Breast epithelium (tissue), 4 donors: ENCODE results near the gene APELA. TPM values are rescaled to one million over a fixed set of nuclear protein-coding genes. Genes with fewer than 3 reads are reported as not detected.

Experiments
- DNase-seq, 2 donors: peaks; one replicate each; pipeline ENCODE4 v3.0.0-alpha.2; 2019; ENCODE audit warnings: low spot score in 2 of 2
- H3K27ac ChIP-seq, 2 donors: fragments of 200-600 bp; sonication (generic) in 1 of 2; one replicate each; pipeline ENCODE4 v1.5.1; 2016 to 2019; ENCODE audit warnings: mild to moderate bottlenecking in 1 of 2
- H3K27me3 ChIP-seq, 2 donors: fragments of 200-600 bp; sonication (generic) in 1 of 2; one replicate each; pipeline versions ENCODE4 v1.5.1 to v1.6.0; 2017 to 2019; ENCODE audit warnings: control low read depth in 1 of 2, mild to moderate bottlenecking in 1 of 2
- H3K36me3 ChIP-seq: fragments of 200-600 bp; one replicate; pipeline ENCODE4 v1.5.1; 2019
- H3K4me1 ChIP-seq, 2 donors: fragments of 200-600 bp; sonication (generic); one replicate each; pipeline ENCODE4 v1.5.1; 2016 to 2019; ENCODE audit warnings: control low read depth in 1 of 2
- H3K4me3 ChIP-seq, 3 donors: fragments of 200-600 bp; sonication (generic); 1 replicate in 2 of 3; 2 replicates in 1 of 3; pipeline ENCODE4 v1.5.1; 2016 to 2019; ENCODE audit warnings: mild to moderate bottlenecking in 3 of 3, moderate library complexity in 2 of 3
- H3K9me3 ChIP-seq, 2 donors: fragments of 200-600 bp; sonication (generic) in 1 of 2; one replicate each; pipeline ENCODE4 v1.5.1; 2016 to 2019; ENCODE audit warnings: control low read depth in 1 of 2
- POLR2A ChIP-seq: fragments of 450-650 bp; IDR thresholded peaks from one replicate; pipeline ENCODE4 v1.6.1; 2016; ENCODE audit warnings: antibody characterized with exemption, mild to moderate bottlenecking, moderate library complexity
- POLR2AphosphoS5 ChIP-seq, 3 donors: sonication (generic); formaldehyde crosslinking; IDR thresholded peaks; one replicate each; pipeline ENCODE4 v1.6.1; 2017; ENCODE audit warnings: antibody characterized with exemption in 3 of 3
- intact Hi-C: fragments of 100-400 bp; cut with DNase I; formaldehyde crosslinking; loops from one replicate; pipeline ENCODE4 v1.15.1; 2023; ENCODE audit warnings: low total_unique reads
- total RNA-seq, 3 donors: library from RNA; depleted of rRNA; stranded (reverse); fragments of >200 nt; gene quantifications; one replicate each; pipeline ENCODE4 v1.1.0, GENCODE V29; 2016
- TF ChIP-seq, protein P1 (sequence below), 3 donors: fragments of 450-650 bp; IDR thresholded peaks; one replicate each; pipeline ENCODE4 v1.5.1; 2016 to 2017; ENCODE audit warnings: antibody characterized with exemption in 3 of 3, mild to moderate bottlenecking in 3 of 3, moderate library complexity in 3 of 3

Gene APELA
- total RNA-seq, 3 donors from 2014 or later: 0.73 to 2.0 TPM; not detected in 1

DNA sequence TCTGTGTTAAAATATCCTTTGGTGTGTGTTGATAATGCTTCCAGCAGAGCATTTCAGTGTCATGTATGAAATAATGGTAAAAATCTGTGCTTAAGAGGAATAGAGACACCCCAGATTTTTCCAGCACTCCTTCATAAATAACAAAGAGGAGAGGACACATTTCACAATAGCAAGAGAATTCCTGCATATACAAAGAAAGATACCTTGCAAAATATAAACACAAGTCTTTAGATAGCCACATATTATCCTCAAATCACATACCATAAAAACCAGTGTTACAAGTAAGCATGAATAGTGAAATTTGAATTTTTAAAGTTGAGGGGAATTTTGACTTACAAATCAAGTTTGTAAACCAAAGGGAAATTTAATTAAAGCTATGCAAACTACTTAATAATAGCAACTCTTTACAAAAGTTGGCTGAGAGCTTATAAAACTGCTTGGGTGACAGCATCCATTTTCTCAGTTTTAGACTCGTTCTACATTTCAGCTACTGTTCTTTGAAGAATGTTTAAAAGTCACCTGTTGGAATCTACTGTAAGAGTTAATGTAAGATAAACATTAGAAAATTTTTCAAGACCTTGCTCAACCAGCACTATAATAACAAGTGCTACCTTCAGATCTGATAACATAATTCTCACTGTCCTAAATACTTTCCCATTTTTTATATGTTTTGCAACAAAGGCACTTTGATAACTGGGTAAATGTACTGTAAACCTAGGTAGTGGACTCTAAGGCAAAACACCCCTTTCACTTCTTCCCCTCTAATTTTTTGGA lies 3.7 kb downstream of the APELA start:
- Histone ChIP-seq H3K4me1 (no peaks in the 10 kb centered on the region), H3K36me3 (no peaks in the 10 kb centered on the region), H3K27me3 (no peaks in the 10 kb centered on the region), H3K9me3 (no peaks in the 10 kb centered on the region), H3K27ac (no peak overlapping the region), H3K4me3 (no peak overlapping the region)
- no peak for TF ChIP-seq POLR2A
- intact Hi-C loops: no loop called here
- DNase-seq: no peak

DNA sequence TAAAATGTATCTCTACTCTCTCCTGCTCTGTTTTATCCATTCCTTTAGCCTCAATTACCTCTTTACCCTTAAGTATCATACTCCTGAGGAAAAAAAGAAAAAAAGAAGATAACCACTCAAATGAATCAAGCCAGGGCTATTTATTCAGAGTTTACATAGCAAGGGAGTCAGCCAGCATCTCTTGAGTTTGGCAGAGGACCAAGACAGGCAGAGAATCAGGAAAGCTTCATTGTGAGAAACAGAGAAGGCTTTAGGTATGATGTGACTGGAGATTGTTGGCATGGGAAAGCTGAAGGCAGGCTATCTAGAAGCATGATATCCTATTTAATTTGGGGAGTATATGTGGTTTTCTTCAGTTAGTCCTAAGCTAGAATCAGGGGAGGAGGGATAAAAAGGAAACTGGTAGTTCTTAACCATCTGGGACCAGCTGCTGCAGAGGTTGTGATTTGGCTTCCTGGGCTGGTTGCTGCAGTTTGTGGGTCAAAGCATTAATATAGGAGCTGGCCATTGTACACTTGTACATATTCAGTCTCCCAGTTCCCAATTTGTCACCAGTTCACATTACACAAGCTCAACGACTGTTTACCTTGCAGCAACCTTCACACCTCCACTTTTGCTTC lies 11.2 kb downstream of the APELA start:
- H3K27me3 ChIP-seq: no peaks in the 10 kb centered on the region
- H3K36me3 ChIP-seq: no peaks in the 10 kb centered on the region
- TF ChIP-seq POLR2AphosphoS5 (IDR thresholded peaks at IDR 0.05) (no peak), POLR2A (no peak)
- TF ChIP-seq, protein P1, sequence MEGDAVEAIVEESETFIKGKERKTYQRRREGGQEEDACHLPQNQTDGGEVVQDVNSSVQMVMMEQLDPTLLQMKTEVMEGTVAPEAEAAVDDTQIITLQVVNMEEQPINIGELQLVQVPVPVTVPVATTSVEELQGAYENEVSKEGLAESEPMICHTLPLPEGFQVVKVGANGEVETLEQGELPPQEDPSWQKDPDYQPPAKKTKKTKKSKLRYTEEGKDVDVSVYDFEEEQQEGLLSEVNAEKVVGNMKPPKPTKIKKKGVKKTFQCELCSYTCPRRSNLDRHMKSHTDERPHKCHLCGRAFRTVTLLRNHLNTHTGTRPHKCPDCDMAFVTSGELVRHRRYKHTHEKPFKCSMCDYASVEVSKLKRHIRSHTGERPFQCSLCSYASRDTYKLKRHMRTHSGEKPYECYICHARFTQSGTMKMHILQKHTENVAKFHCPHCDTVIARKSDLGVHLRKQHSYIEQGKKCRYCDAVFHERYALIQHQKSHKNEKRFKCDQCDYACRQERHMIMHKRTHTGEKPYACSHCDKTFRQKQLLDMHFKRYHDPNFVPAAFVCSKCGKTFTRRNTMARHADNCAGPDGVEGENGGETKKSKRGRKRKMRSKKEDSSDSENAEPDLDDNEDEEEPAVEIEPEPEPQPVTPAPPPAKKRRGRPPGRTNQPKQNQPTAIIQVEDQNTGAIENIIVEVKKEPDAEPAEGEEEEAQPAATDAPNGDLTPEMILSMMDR (IDR thresholded peaks at IDR 0.05): no peak
- no peaks in the 10 kb centered on the region for H3K4me1 ChIP-seq
- intact Hi-C loops: no loop called here
- H3K9me3 ChIP-seq: no peaks in the 10 kb centered on the region
- no peak overlapping the region for H3K27ac ChIP-seq
- H3K4me3 ChIP-seq: no peak overlapping the region
- DNase-seq: no peak

DNA sequence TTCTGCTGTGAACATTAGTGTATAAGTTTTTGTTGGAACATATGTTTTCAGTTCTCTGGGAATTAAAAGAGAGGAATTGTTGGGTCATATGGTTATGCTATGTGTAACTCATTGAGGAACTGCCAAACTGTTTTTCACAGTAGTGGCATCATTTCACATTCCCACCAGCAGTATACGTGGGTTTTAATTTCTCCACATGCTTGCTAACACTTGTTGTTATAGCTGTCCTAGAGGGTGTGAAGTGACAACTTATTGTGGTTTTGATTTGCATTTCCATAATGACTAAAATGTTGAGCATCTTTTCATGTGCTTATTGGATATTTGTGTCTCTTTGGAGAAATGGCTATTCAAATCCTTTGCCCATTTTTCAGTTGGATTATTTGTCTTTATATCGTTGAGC lies 13.7 kb downstream of the APELA start:
- no peak for TF ChIP-seq POLR2AphosphoS5 (IDR thresholded peaks at IDR 0.05)
- TF ChIP-seq, protein P1 (IDR thresholded peaks at IDR 0.05): no peak
- DNase-seq: no peak
- no peaks in the 10 kb centered on the region for H3K27me3 ChIP-seq
- H3K36me3 ChIP-seq: no peaks in the 10 kb centered on the region
- H3K4me1 ChIP-seq: no peaks in the 10 kb centered on the region
- intact Hi-C loops: no loop called here
- H3K4me3 ChIP-seq: no peak overlapping the region
- no peaks in the 10 kb centered on the region for H3K9me3 ChIP-seq
- no peak overlapping the region for H3K27ac ChIP-seq

DNA sequence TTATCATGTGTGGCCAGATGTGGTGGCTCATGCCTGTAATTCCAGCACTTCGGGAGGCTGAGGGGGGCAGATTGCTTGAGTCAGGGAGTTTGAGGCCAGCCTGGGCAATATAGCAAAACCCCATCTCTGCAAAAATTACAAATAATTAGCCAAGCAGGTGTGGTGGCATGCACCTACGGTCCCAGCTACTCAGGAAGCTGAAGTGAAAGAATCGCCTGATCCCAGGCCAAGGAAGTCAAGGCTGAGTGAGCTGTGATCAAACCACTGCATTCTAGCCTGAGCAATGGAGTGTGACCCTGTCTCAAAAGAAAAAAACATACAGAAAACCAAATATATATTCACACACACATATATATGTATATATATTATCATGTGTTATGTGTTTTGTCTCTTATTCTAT lies 15.0 kb downstream of the APELA start:
- Histone ChIP-seq H3K4me1 (no peaks in the 10 kb centered on the region), H3K36me3 (no peaks in the 10 kb centered on the region), H3K4me3 (no peak overlapping the region), H3K27me3 (no peaks in the 10 kb centered on the region), H3K27ac (no peak overlapping the region), H3K9me3 (no peaks in the 10 kb centered on the region)
- TF ChIP-seq POLR2A (no peak), POLR2AphosphoS5 (IDR thresholded peaks at IDR 0.05) (no peak)
- TF ChIP-seq, protein P1 (IDR thresholded peaks at IDR 0.05): no peak
- intact Hi-C loops: no loop called here
- DNase-seq: no peak

DNA sequence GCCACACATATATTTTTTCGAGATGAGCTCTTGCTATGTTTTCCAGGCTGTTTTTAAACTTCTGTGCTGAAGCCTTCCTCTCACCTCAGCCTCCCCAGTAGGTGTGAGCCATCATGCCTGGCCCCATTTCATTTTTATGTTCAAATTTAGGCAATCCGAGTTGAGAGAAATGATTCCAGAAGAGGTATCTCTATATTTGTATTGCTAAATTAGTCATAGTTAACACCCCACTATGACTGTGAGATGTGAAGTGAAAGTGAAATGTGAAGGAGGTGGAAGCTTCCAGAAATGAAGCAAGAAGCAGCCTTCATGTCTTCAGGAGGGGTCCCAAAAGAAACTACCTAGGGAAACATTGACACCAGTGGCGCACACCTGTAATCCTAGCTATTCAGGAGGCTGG lies 17.7 kb downstream of the APELA start:
- DNase-seq: no peak
- intact Hi-C loops: no loop called here
- H3K4me1 ChIP-seq: no peaks in the 10 kb centered on the region
- TF ChIP-seq POLR2A: no peak
- TF ChIP-seq, protein P1 (IDR thresholded peaks at IDR 0.05): no peak
- H3K4me3 ChIP-seq: no peak overlapping the region
- no peaks in the 10 kb centered on the region for H3K9me3 ChIP-seq
- no peaks in the 10 kb centered on the region for H3K36me3 ChIP-seq
- no peaks in the 10 kb centered on the region for H3K27me3 ChIP-seq
- H3K27ac ChIP-seq: no peak overlapping the region
